ENCODE results near the gene FZD2.
A peak's percentile ranks its signal among the peaks of the same experiment; 100 is the strongest.

GRCh38 chr17:44581868-44582267 lies 24.6 kb downstream of the FZD2 start:
- TF ChIP-seq POU5F1 (IDR thresholded peaks at IDR 0.05; ENCODE audit: low read depth, low read length), result no peak
- peak; percentile 36 to 56; a peak in 3 of 4 replicates for TF ChIP-seq RAD21 (IDR thresholded peaks at IDR 0.05 in 1 of 2, conservative IDR thresholded peaks at IDR 0.05 in 1 of 2; ENCODE audit: low read depth in 2 of 2, low read length in 2 of 2)
- no peak for TF ChIP-seq ATF3 (IDR thresholded peaks at IDR 0.05; ENCODE audit: insufficient read depth, low read depth, low read length)
- peak; percentile 36 to 51 (median 41); a peak in 3 of 4 replicates for TF ChIP-seq CTCF (IDR thresholded peaks at IDR 0.05; ENCODE audit: control extremely low read depth in 1 of 3, insufficient read depth in 1 of 3, low read depth in 1 of 3, low read length in 3 of 3)
- no peak for TF ChIP-seq SUZ12 (IDR thresholded peaks at IDR 0.05; ENCODE audit: low read length)
- no peak for TF ChIP-seq BACH1 (IDR thresholded peaks at IDR 0.05; ENCODE audit: low read length)
- TF ChIP-seq SP2 (IDR thresholded peaks at IDR 0.05; ENCODE audit: low read length), result no peak
- TF ChIP-seq EZH2 (IDR thresholded peaks at IDR 0.05; ENCODE audit: low read depth, low read length, severe bottlenecking), result no peak
- TF ChIP-seq GABPA (IDR thresholded peaks at IDR 0.05; ENCODE audit: borderline replicate concordance, insufficient read depth, low read length), result no peak
- no peak for TF ChIP-seq SP1 (IDR thresholded peaks at IDR 0.05; ENCODE audit: low read depth, low read length)

All from H1 (cell line).